Cardiac muscle cell (in vitro differentiated cells and primary cell): ENCODE results near the gene HDLBP. TPM values are rescaled to one million over a fixed set of nuclear protein-coding genes. Genes with fewer than 3 reads are reported as not detected.
"Not testable (repeated sequence)": the region's sequence is repeated elsewhere in the genome, so short reads cannot be mapped to it uniquely, and the experiment has no call there.

Source experiments
- DNase-seq, 2 donors: peaks; one replicate each; pipeline versions ENCODE4 v3.0.0 to v3.0.0-alpha.2; 2010 to 2017; ENCODE audit warnings: low read depth in 1 of 2, low spot score in 1 of 2
- H3K27ac ChIP-seq: fragments of 200-600 bp; sonication (generic); 2 replicates; pipeline ENCODE4 v1.5.1; 2016
- H3K27me3 ChIP-seq: fragments of 200-600 bp; sonication (generic); 2 replicates; pipeline ENCODE4 v1.6.0; 2016; ENCODE audit warnings: control low read depth
- H3K36me3 ChIP-seq: fragments of 200-600 bp; sonication (generic); 2 replicates; pipeline ENCODE4 v1.5.1; 2016; ENCODE audit warnings: control low read depth
- H3K4me1 ChIP-seq: fragments of 200-600 bp; sonication (generic); 2 replicates; pipeline ENCODE4 v1.8.1; 2017; ENCODE audit warnings: low read depth, mild to moderate bottlenecking, mixed run types
- H3K4me3 ChIP-seq: fragments of 200-600 bp; sonication (generic); 2 replicates; pipeline ENCODE4 v1.5.1; 2016; ENCODE audit warnings: mild to moderate bottlenecking
- H3K9me3 ChIP-seq: fragments of 200-600 bp; sonication (generic); 2 replicates; pipeline ENCODE4 v1.5.1; 2017; ENCODE audit warnings: low read depth, mild to moderate bottlenecking, control low read depth
- CTCF ChIP-seq: IDR thresholded peaks from 2 replicates; pipeline ENCODE4 v1.5.1; 2012; ENCODE audit warnings: low read depth, mild to moderate bottlenecking, low read length
- polyA plus RNA-seq: library from polyadenylated mRNA; unstranded; fragments of >200 nt; fragmentation: Nextera tagmentation; extraction: Ambion mirVana; gene quantifications from 2 replicates; pipeline ENCODE4 v1.2.1, GENCODE V29; 2016
- total RNA-seq: library from RNA; depleted of rRNA; stranded (reverse); fragments of >200 nt; gene quantifications from 2 replicates; pipeline ENCODE4 v1.2.3, GENCODE V29; 2016

Gene HDLBP
- total and polyA plus RNA-seq, 2 experiments from 2014 or later: 261 to 313 TPM

GRCh38 chr2:241321033-241321432 lies 5.6 kb upstream of the HDLBP start:
- H3K27ac ChIP-seq: peak overlapping the region; percentile 16
- H3K4me3 ChIP-seq: no peak overlapping the region
- peaks cover 47% of the 10 kb centered on the region for H3K4me1 ChIP-seq
- no peaks in the 10 kb centered on the region for H3K9me3 ChIP-seq
- H3K36me3 ChIP-seq: peaks cover 17% of the 10 kb centered on the region
- no peak for DNase-seq
- H3K27me3 ChIP-seq: no peaks in the 10 kb centered on the region
- TF ChIP-seq CTCF: no peak

- Histone ChIP-seq H3K4me1 (peaks cover 47% of the 10 kb centered on the region), H3K27ac (peak overlapping the region; percentile 16), H3K9me3 (no peaks in the 10 kb centered on the region), H3K36me3 (peaks cover 12% of the 10 kb centered on the region), H3K4me3 (no peak overlapping the region), H3K27me3 (no peaks in the 10 kb centered on the region)
- no peak for TF ChIP-seq CTCF
- no peak for DNase-seq
Measured at GRCh38 chr2:241320394-241320793, 4.9 kb upstream of the HDLBP start.

GRCh38 chr2:241318830-241319229 lies 3.4 kb upstream of the HDLBP start:
- peak overlapping the region; percentile 71 for H3K4me3 ChIP-seq
- H3K27ac ChIP-seq: peak overlapping the region; percentile 95
- not testable (repeated sequence) for H3K9me3 ChIP-seq, H3K36me3 ChIP-seq, H3K27me3 ChIP-seq, DNase-seq
- peaks cover 47% of the 10 kb centered on the region for H3K4me1 ChIP-seq

GRCh38 chr2:241317391-241317790 lies 1.9 kb upstream of the HDLBP start:
- Histone ChIP-seq H3K27ac (peak overlapping the region; percentile 95), H3K4me1 (peaks cover 47% of the 10 kb centered on the region), H3K27me3 (no peaks in the 10 kb centered on the region), H3K4me3 (peak overlapping the region; percentile 71), H3K36me3 (no peaks in the 10 kb centered on the region), H3K9me3 (no peaks in the 10 kb centered on the region)
- DNase-seq: no peak
- no peak for TF ChIP-seq CTCF

- Histone ChIP-seq H3K27ac (peak overlapping the region; percentile 95), H3K36me3 (no peaks in the 10 kb centered on the region), H3K27me3 (no peaks in the 10 kb centered on the region), H3K9me3 (no peaks in the 10 kb centered on the region), H3K4me1 (peaks cover 47% of the 10 kb centered on the region), H3K4me3 (peak overlapping the region; percentile 71)
- TF ChIP-seq CTCF: no peak
- DNase-seq: no peak
Measured at GRCh38 chr2:241316825-241317224, 1.4 kb upstream of the HDLBP start.

GRCh38 chr2:241315879-241316631 lies 583 bp upstream of the HDLBP start, which contains the start of gene SEPTIN2:
Gene SEPTIN2, plus strand, starts transcription at chr2:241315925. Its CDS starts 8,308 bp downstream, at chr2:241324233.
- TF ChIP-seq CTCF: no peak
- peak within 1 kb of the TSS; percentile 71 for H3K4me3 ChIP-seq
- DNase-seq: no peak
- no peaks in the 10 kb centered on the region for H3K9me3 ChIP-seq
- H3K4me1 ChIP-seq: peaks cover 41% of the 10 kb centered on the region
- H3K27ac ChIP-seq: peak within 1 kb of the TSS; percentile 98
- no peaks in the 10 kb centered on the region for H3K36me3 ChIP-seq
- no peaks in the 10 kb centered on the region for H3K27me3 ChIP-seq
